Uterus (tissue), 4 donors: Measurements from ENCODE around the gene TMEM200A. TPM values are rescaled to one million over a fixed set of nuclear protein-coding genes. Genes with fewer than 3 reads are reported as not detected.

Experiments used
- DNase-seq, 2 donors: peaks; one replicate each; pipeline ENCODE4 v3.0.0-alpha.2; 2019 to 2020
- H3K27ac ChIP-seq, 2 donors: fragments of 200-600 bp; sonication (generic); 1 replicate in 1 of 2; 2 replicates in 1 of 2; pipeline ENCODE4 v1.5.1; 2016 to 2018
- H3K27me3 ChIP-seq, 2 donors: fragments of 200-600 bp; sonication (generic); one replicate each; pipeline ENCODE4 v1.5.1; 2018 to 2019; ENCODE audit warnings: control low read depth in 1 of 2
- H3K36me3 ChIP-seq, 2 donors: fragments of 200-600 bp; sonication (generic); one replicate each; pipeline ENCODE4 v1.5.1; 2019; ENCODE audit warnings: control low read depth in 1 of 2
- H3K4me1 ChIP-seq, 2 donors: fragments of 200-600 bp; sonication (generic); one replicate each; pipeline ENCODE4 v1.5.1; 2018 to 2019; ENCODE audit warnings: control low read depth in 1 of 2
- H3K4me3 ChIP-seq, 2 donors: fragments of 200-600 bp; sonication (generic); 1 replicate in 1 of 2; 2 replicates in 1 of 2; pipeline ENCODE4 v1.5.1; 2018 to 2019; ENCODE audit warnings: mild to moderate bottlenecking in 1 of 2
- H3K9me3 ChIP-seq, 2 donors: fragments of 200-600 bp; sonication (generic); one replicate each; pipeline ENCODE4 v1.5.1; 2019; ENCODE audit warnings: control low read depth in 1 of 2
- CTCF ChIP-seq, 4 experiments: fragments of 200-600 bp in 2 of 4; fragments of 450-650 bp in 2 of 4; sonication (generic) in 2 of 4; IDR thresholded peaks; one replicate each; pipeline ENCODE4 v1.5.1; 2016 to 2019; ENCODE audit warnings: antibody characterized with exemption in 4 of 4, mild to moderate bottlenecking in 2 of 4, moderate library complexity in 1 of 4
- POLR2A ChIP-seq, 2 donors: fragments of 450-650 bp; IDR thresholded peaks; one replicate each; pipeline ENCODE4 v1.6.1; 2016; ENCODE audit warnings: antibody characterized with exemption in 2 of 2, mild to moderate bottlenecking in 1 of 2, moderate library complexity in 1 of 2
- intact Hi-C: fragments of 100-400 bp; cut with DNase I; formaldehyde crosslinking; loops from one replicate; pipeline ENCODE4 v1.15.1; 2023; ENCODE audit warnings: low total_unique reads
- total RNA-seq, 4 donors: library from RNA; depleted of rRNA in 3 of 4; stranded (reverse); fragments of >200 nt in 3 of 4; gene quantifications; one replicate each; pipeline versions ENCODE4 v1.1.0 to v1.2.4, GENCODE V29; 2014 to 2023
- donor health status: DM: yes; HTN: yes; CAD: no.

TMEM200A gene
- total RNA-seq, 4 donors from 2014 or later, result 20.9 to 27.9 (median 23.1) TPM

GRCh38 chr6:130431346-130431852, 65.6 kb downstream of the TMEM200A start:
- no peak for DNase-seq
- intact Hi-C loops, result no loop called here
- no peaks in the 10 kb centered on the region for H3K27me3 ChIP-seq
- no peak overlapping the region for H3K4me3 ChIP-seq
- H3K4me1 ChIP-seq, result no peaks in the 10 kb centered on the region
- no peak for TF ChIP-seq CTCF (IDR thresholded peaks at IDR 0.05)
- TF ChIP-seq POLR2A (IDR thresholded peaks at IDR 0.05), result no peak
- H3K27ac ChIP-seq, result no peak overlapping the region
- no peaks in the 10 kb centered on the region for H3K36me3 ChIP-seq
- no peaks in the 10 kb centered on the region for H3K9me3 ChIP-seq

GRCh38 chr6:130432838-130433237, 67.0 kb downstream of the TMEM200A start:
- no peaks in the 10 kb centered on the region for H3K9me3 ChIP-seq

GRCh38 chr6:130434174-130434873, 68.5 kb downstream of the TMEM200A start:
- no peak for DNase-seq
- TF ChIP-seq CTCF (IDR thresholded peaks at IDR 0.05), result no peak
- no peak for TF ChIP-seq POLR2A (IDR thresholded peaks at IDR 0.05)
- Histone ChIP-seq H3K9me3 (no peaks in the 10 kb centered on the region), H3K36me3 (no peaks in the 10 kb centered on the region), H3K4me1 (no peaks in the 10 kb centered on the region), H3K27me3 (no peaks in the 10 kb centered on the region), H3K27ac (no peak overlapping the region), H3K4me3 (no peak overlapping the region)
- intact Hi-C loops, result no loop called here

More at GRCh38 chr6:130432838-130433237, 67.0 kb downstream of the TMEM200A start:
- no peak for TF ChIP-seq POLR2A (IDR thresholded peaks at IDR 0.05)
- TF ChIP-seq CTCF (IDR thresholded peaks at IDR 0.05), result no peak
- H3K36me3 ChIP-seq, result no peaks in the 10 kb centered on the region
- H3K27ac ChIP-seq, result no peak overlapping the region
- DNase-seq, result no peak
- no peaks in the 10 kb centered on the region for H3K4me1 ChIP-seq
- H3K27me3 ChIP-seq, result no peaks in the 10 kb centered on the region
- intact Hi-C loops, result no loop called here
- H3K4me3 ChIP-seq, result no peak overlapping the region

GRCh38 chr6:130435181-130435580, 69.4 kb downstream of the TMEM200A start:
- no peak overlapping the region for H3K4me3 ChIP-seq
- no peaks in the 10 kb centered on the region for H3K9me3 ChIP-seq
- intact Hi-C loops, result no loop called here
- TF ChIP-seq POLR2A (IDR thresholded peaks at IDR 0.05) (no peak), CTCF (IDR thresholded peaks at IDR 0.05) (no peak)
- no peaks in the 10 kb centered on the region for H3K4me1 ChIP-seq
- H3K36me3 ChIP-seq, result no peaks in the 10 kb centered on the region
- no peak for DNase-seq
- H3K27me3 ChIP-seq, result no peaks in the 10 kb centered on the region
- no peak overlapping the region for H3K27ac ChIP-seq

- no peaks in the 10 kb centered on the region for H3K36me3 ChIP-seq
- intact Hi-C loops, result no loop called here
- no peak overlapping the region for H3K27ac ChIP-seq
- no peaks in the 10 kb centered on the region for H3K4me1 ChIP-seq
- no peaks in the 10 kb centered on the region for H3K27me3 ChIP-seq
- TF ChIP-seq POLR2A (IDR thresholded peaks at IDR 0.05) (no peak), CTCF (IDR thresholded peaks at IDR 0.05) (no peak)
- H3K4me3 ChIP-seq, result no peak overlapping the region
- no peaks in the 10 kb centered on the region for H3K9me3 ChIP-seq
- DNase-seq, result no peak
Measured at GRCh38 chr6:130437961-130438360, 72.1 kb downstream of the TMEM200A start.
